ENCODE measurements around the gene SMAD4. TPM values are rescaled to one million over a fixed set of nuclear protein-coding genes. Genes with fewer than 3 reads are reported as not detected.

SMAD4 gene
- polyA plus RNA-seq, 1 donor (not counting 4 experiments of a cell fraction or from before 2014, with no cell fraction given): 68.2 TPM

GRCh38 chr18:51128533-51128932, 98.5 kb downstream of the SMAD4 start:
- dilution Hi-C loops (cut with MboI; ENCODE audit: extremely low pct_ligation_motif_present, low sequenced_read_pairs): no loop called here
- DNase-seq (ENCODE audit: low read depth, low spot score) (no peak), FAIRE-seq (no peak)
- no peaks in the 10 kb centered on the region for H3K27me3 ChIP-seq (ENCODE audit: control insufficient read depth, extremely low read depth, insufficient read depth, low read length)
- no peak overlapping the region for H3K4me3 ChIP-seq (ENCODE audit: control insufficient read depth in 2 of 3, extremely low read depth in 1 of 3, insufficient read depth in 2 of 3, low read depth in 1 of 3, low read length in 3 of 3)
- H4K20me1 ChIP-seq (ENCODE audit: control insufficient read depth, extremely low read depth, insufficient read depth, low read length): no peaks in the 10 kb centered on the region
- H3K4me1 ChIP-seq (ENCODE audit: control insufficient read depth, extremely low read depth, insufficient read depth, low read length): no peaks in the 10 kb centered on the region
- no peak overlapping the region for H2AFZ ChIP-seq (ENCODE audit: control insufficient read depth, low read length)
- no peaks in the 10 kb centered on the region for H3K79me2 ChIP-seq (ENCODE audit: control insufficient read depth, insufficient read depth, low read length)
- no peak overlapping the region for H3K4me2 ChIP-seq (ENCODE audit: control insufficient read depth, extremely low read depth, insufficient read depth, low read depth, low read length)
- H3K36me3 ChIP-seq (ENCODE audit: control insufficient read depth in 2 of 2, extremely low read depth in 1 of 2, insufficient read depth in 2 of 2, low read length in 2 of 2): no peaks in the 10 kb centered on the region
- TF ChIP-seq CTCF (optimal IDR thresholded peaks at IDR 0.05 in 1 of 3, IDR thresholded peaks at IDR 0.05 in 1 of 3, conservative IDR thresholded peaks at IDR 0.05 in 1 of 3; ENCODE audit: extremely low read depth in 1 of 3, insufficient read depth in 2 of 3, low read length in 3 of 3): no peak
- TF ChIP-seq EZH2 (IDR thresholded peaks at IDR 0.05; ENCODE audit: low read length): no peak
- no peak overlapping the region for H3K27ac ChIP-seq (ENCODE audit: control insufficient read depth, insufficient read depth, low read length)
- no peaks in the 10 kb centered on the region for H3K9me1 ChIP-seq (ENCODE audit: control insufficient read depth, extremely low read depth, insufficient read depth, low read length)
- no peak overlapping the region for H3K9ac ChIP-seq (ENCODE audit: control insufficient read depth, extremely low read depth, insufficient read depth, low read length)
- H3K9me3 ChIP-seq (ENCODE audit: control insufficient read depth, low read depth, low read length): no peaks in the 10 kb centered on the region

GRCh38 chr18:51132256-51132935, 102.4 kb downstream of the SMAD4 start:
- Histone ChIP-seq H3K79me2 (ENCODE audit: control insufficient read depth, insufficient read depth, low read length) (no peaks in the 10 kb centered on the region), H3K4me1 (ENCODE audit: control insufficient read depth, extremely low read depth, insufficient read depth, low read length) (peaks cover 30% of the 10 kb centered on the region), H3K27me3 (ENCODE audit: control insufficient read depth, extremely low read depth, insufficient read depth, low read length) (no peaks in the 10 kb centered on the region), H3K27ac (ENCODE audit: control insufficient read depth, insufficient read depth, low read length) (no peak overlapping the region), H3K4me3 (ENCODE audit: control insufficient read depth in 2 of 3, extremely low read depth in 1 of 3, insufficient read depth in 2 of 3, low read depth in 1 of 3, low read length in 3 of 3) (no peak overlapping the region), H3K9ac (ENCODE audit: control insufficient read depth, extremely low read depth, insufficient read depth, low read length) (no peak overlapping the region), H3K4me2 (ENCODE audit: control insufficient read depth, extremely low read depth, insufficient read depth, low read depth, low read length) (peak overlapping the region; percentile 8), H2AFZ (ENCODE audit: control insufficient read depth, low read length) (no peak overlapping the region), H3K9me3 (ENCODE audit: control insufficient read depth, low read depth, low read length) (no peaks in the 10 kb centered on the region), H3K36me3 (ENCODE audit: control insufficient read depth in 2 of 2, extremely low read depth in 1 of 2, insufficient read depth in 2 of 2, low read length in 2 of 2) (no peaks in the 10 kb centered on the region), H3K9me1 (ENCODE audit: control insufficient read depth, extremely low read depth, insufficient read depth, low read length) (no peaks in the 10 kb centered on the region), H4K20me1 (ENCODE audit: control insufficient read depth, extremely low read depth, insufficient read depth, low read length) (no peaks in the 10 kb centered on the region)
- DNase-seq (ENCODE audit: low read depth, low spot score) (no peak), FAIRE-seq (no peak)
- TF ChIP-seq EZH2 (IDR thresholded peaks at IDR 0.05; ENCODE audit: low read length): no peak
- dilution Hi-C loops (cut with MboI; ENCODE audit: extremely low pct_ligation_motif_present, low sequenced_read_pairs): no loop called here
